Measurements from ENCODE around the gene C4orf51. TPM values are rescaled to one million over a fixed set of nuclear protein-coding genes. Genes with fewer than 3 reads are reported as not detected.

Gene C4orf51
- total and polyA plus RNA-seq, 2 of the 8 experiments (the other 6 are each of a cell fraction or from before 2014, with no cell fraction given), result 0.54 TPM; not detected in 1

DNA sequence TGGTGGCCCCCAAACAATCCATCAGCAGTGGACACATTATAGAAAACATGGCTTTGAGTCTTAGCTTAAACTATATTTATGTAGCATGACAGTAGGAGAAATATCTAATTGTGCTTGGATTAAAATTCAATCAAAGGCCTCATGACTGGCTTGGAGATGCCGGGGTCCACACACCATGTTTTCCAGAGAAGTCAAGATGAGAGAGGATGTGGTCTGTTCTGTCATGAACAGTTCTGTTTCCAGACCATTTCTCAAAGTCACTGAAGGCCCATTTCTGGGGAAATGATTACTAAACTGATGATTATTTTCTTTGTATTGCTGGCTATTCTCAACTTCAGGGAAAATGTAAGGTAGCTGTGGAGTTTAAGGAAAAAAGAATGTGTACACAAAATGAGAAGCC, 76.3 kb downstream of the C4orf51 start:
- no peak for FAIRE-seq
- Histone ChIP-seq H4K91ac (replicated peaks; ENCODE audit: insufficient read length, low read length) (no peak overlapping the region), H2BK12ac (ENCODE audit: low read depth, low read length) (no peak overlapping the region), H3K56ac (replicated peaks; ENCODE audit: insufficient read length, low read depth, low read length) (no peak overlapping the region), H4K5ac (ENCODE audit: insufficient read length, low read depth, low read length) (no peak overlapping the region), H3K14ac (ENCODE audit: insufficient read length) (no peak overlapping the region), H3K23ac (ENCODE audit: insufficient read length) (no peak overlapping the region), H2BK15ac (ENCODE audit: low read length) (no peak overlapping the region), H3K18ac (ENCODE audit: extremely low read depth, low read length) (no peak overlapping the region), H3K4ac (replicated peaks; ENCODE audit: insufficient read length, low read depth, low read length) (no peak overlapping the region), H3K23me2 (ENCODE audit: low read depth, low read length) (no peaks in the 10 kb centered on the region), H3K27ac (ENCODE audit: low read depth, low read length) (no peak overlapping the region), H3K4me2 (ENCODE audit: insufficient read depth in 1 of 2, low read depth in 2 of 2, low read length in 2 of 2) (no peak overlapping the region), H2AK5ac (ENCODE audit: low read depth, low read length) (no peak overlapping the region), H3K79me1 (ENCODE audit: low read depth, low read length) (no peaks in the 10 kb centered on the region), H3K36me3 (ENCODE audit: control insufficient read depth in 2 of 4, insufficient read depth in 4 of 4, low read length in 3 of 4) (peaks cover 2 to 16% (median 10%) of the 10 kb centered on the region in 4 experiments), H2BK20ac (ENCODE audit: low read length) (no peak overlapping the region), H3K9ac (replicated peaks in 1 of 4; ENCODE audit: extremely low read depth in 1 of 4, low read depth in 3 of 4, low read length in 3 of 4) (no peak overlapping the region), H3K4me3 (ENCODE audit: extremely low read depth in 1 of 4, insufficient read depth in 2 of 4, low read depth in 3 of 4, low read length in 4 of 4) (no peak overlapping the region), H3K27me3 (replicated peaks in 1 of 4; ENCODE audit: control insufficient read depth in 3 of 4, extremely low read depth in 1 of 4, insufficient read depth in 3 of 4, low read length in 3 of 4) (no peaks in the 10 kb centered on the region), H3K4me1 (replicated peaks in 1 of 4; ENCODE audit: control insufficient read depth in 3 of 4, insufficient read depth in 4 of 4, low read length in 3 of 4) (no peaks in the 10 kb centered on the region), H4K8ac (ENCODE audit: extremely low read depth, insufficient read depth, low read length) (no peak overlapping the region), H2BK120ac (replicated peaks; ENCODE audit: low read depth, low read length) (no peak overlapping the region), H4K20me1 (replicated peaks in 1 of 2; ENCODE audit: control insufficient read depth in 1 of 2, insufficient read depth in 2 of 2, low read length in 2 of 2) (no peaks in the 10 kb centered on the region), H3K79me2 (ENCODE audit: control insufficient read depth in 1 of 2, insufficient read depth in 2 of 2, low read length in 2 of 2) (no peaks in the 10 kb centered on the region), H3K9me3 (ENCODE audit: insufficient read depth in 2 of 2, low read depth in 1 of 2, low read length in 1 of 2) (no peaks in the 10 kb centered on the region), H2AFZ (ENCODE audit: low read length) (no peak overlapping the region), H2BK5ac (ENCODE audit: low read depth, low read length) (no peak overlapping the region)
- 100% methylated on average over 1 of the region's 1 CpG; no CpG with 5 or more reads in 1 of the 2 experiments for WGBS, 2 experiments (ENCODE audit: extremely low coverage in 1 of 2, insufficient coverage in 1 of 2, insufficient read length in 1 of 2, insufficient replicate concordance in 2 of 2, low coverage in 1 of 2, low lambda C conversion rate in 2 of 2, missing lambda C conversion rate in 1 of 2)
- DNase-seq (ENCODE audit: low read depth in 1 of 2, low spot score in 2 of 2), result no peak
- POLR2A ChIA-PET (ENCODE audit: partially characterized antibody), result interaction anchor here (0.7 to 1.1 kb wide), 2 partner anchors 10 to 22 kb away, joined by 3 to 4 read pairs; no protein-coding TSS in a partner anchor
- CTCF ChIA-PET (ENCODE audit: partially characterized antibody), result interaction anchor here (0.5 to 1.0 kb wide), 4 partner anchors 9 to 23 kb away, joined by 3 to 7 read pairs (median 3); no protein-coding TSS in a partner anchor
- TF ChIP-seq KDM1A (IDR thresholded peaks at IDR 0.05; ENCODE audit: borderline replicate concordance, low read length) (no peak), BRCA1 (IDR thresholded peaks at IDR 0.05; ENCODE audit: low read depth, low read length) (no peak), CREB1 (IDR thresholded peaks at IDR 0.05) (no peak), ATF3 (IDR thresholded peaks at IDR 0.05; ENCODE audit: insufficient read depth, low read depth, low read length) (no peak), JUND (IDR thresholded peaks at IDR 0.05; ENCODE audit: low read length) (no peak), POLR2A (IDR thresholded peaks at IDR 0.05; ENCODE audit: control extremely low read depth in 1 of 2, low read depth in 2 of 2, low read length in 2 of 2) (no peak), CBX8 (IDR thresholded peaks at IDR 0.05; ENCODE audit: borderline replicate concordance, low read depth, low read length) (no peak), USF2 (IDR thresholded peaks at IDR 0.05; ENCODE audit: low read length) (no peak), CTCF (IDR thresholded peaks at IDR 0.05; ENCODE audit: control extremely low read depth in 1 of 3, insufficient read depth in 1 of 3, low read depth in 1 of 3, low read length in 3 of 3) (no peak), SP4 (IDR thresholded peaks at IDR 0.05; ENCODE audit: low read length) (no peak), TAF7 (optimal IDR thresholded peaks at IDR 0.05; ENCODE audit: borderline replicate concordance, low read depth, low read length) (no peak)

Measured in H1 (cell line).